Body of pancreas (tissue), 4 donors: ENCODE data around the gene GFI1. TPM values are rescaled to one million over a fixed set of nuclear protein-coding genes. Genes with fewer than 3 reads are reported as not detected.

Experiments used
- ATAC-seq: fragments of 150-250 bp; one replicate; pipeline ENCODE4 v1.9.1; 2016
- DNase-seq, 4 donors: peaks; one replicate each; pipeline ENCODE4 v3.0.0-alpha.2; 2019
- H3K27ac ChIP-seq, 4 donors: fragments of 200-600 bp; sonication (generic); 1 replicate in 3 of 4; 2 replicates in 1 of 4; pipeline versions ENCODE4 v1.5.1 to v1.6.1; 2016 to 2019; ENCODE audit warnings: mild to moderate bottlenecking in 1 of 4, mixed read lengths in 1 of 4, moderate library complexity in 1 of 4
- H3K27me3 ChIP-seq, 2 donors: fragments of 200-600 bp; sonication (generic); one replicate each; pipeline ENCODE4 v1.6.0; 2016; ENCODE audit warnings: mild to moderate bottlenecking in 1 of 2
- H3K36me3 ChIP-seq, 2 donors: fragments of 200-600 bp; sonication (generic); replicated peaks in 1 of 2; 2 replicates each; pipeline ENCODE4 v1.5.1; 2016; ENCODE audit warnings: low read depth in 2 of 2; ENCODE audit not compliant: insufficient read depth in 1 of 2
- H3K4me1 ChIP-seq: fragments of 200-600 bp; sonication (generic); one replicate; pipeline ENCODE4 v1.6.0; 2016
- H3K4me3 ChIP-seq, 2 donors: fragments of 200-600 bp; sonication (generic); 1 replicate in 1 of 2; 2 replicates in 1 of 2; pipeline ENCODE4 v1.5.1; 2016 to 2019
- H3K9me3 ChIP-seq, 3 donors: fragments of 200-600 bp; sonication (generic); 1 replicate in 2 of 3; 2 replicates in 1 of 3; pipeline ENCODE4 v1.5.1; 2016
- CTCF ChIP-seq, 7 experiments: fragments of 450-650 bp in 4 of 7; fragments of 200-600 bp in 3 of 7; sonication (generic) in 3 of 7; IDR thresholded peaks; one replicate each; pipeline ENCODE4 v1.5.1; 2016 to 2019; ENCODE audit warnings: antibody characterized with exemption in 7 of 7
- POLR2A ChIP-seq, 3 donors: fragments of 450-650 bp; IDR thresholded peaks; one replicate each; pipeline ENCODE4 v1.6.1; 2016; ENCODE audit warnings: antibody characterized with exemption in 3 of 3, mild to moderate bottlenecking in 2 of 3
- WGBS, 2 donors: methylation state at CpG; one replicate each; pipeline ENCODE4 v1.1.5; 2017; 5-methylcytosine and 5-hydroxymethylcytosine counted together
- intact Hi-C: fragments of 100-400 bp; cut with DNase I; formaldehyde crosslinking; loops from one replicate; pipeline ENCODE4 v1.15.1; 2023
- total RNA-seq, 2 donors: library from RNA; depleted of rRNA; stranded (reverse); fragments of >200 nt; gene quantifications; one replicate each; pipeline ENCODE4 v1.1.0, GENCODE V29; 2016

GFI1 gene
- total RNA-seq, 2 donors from 2014 or later: 6.7 to 14.5 TPM

DNA sequence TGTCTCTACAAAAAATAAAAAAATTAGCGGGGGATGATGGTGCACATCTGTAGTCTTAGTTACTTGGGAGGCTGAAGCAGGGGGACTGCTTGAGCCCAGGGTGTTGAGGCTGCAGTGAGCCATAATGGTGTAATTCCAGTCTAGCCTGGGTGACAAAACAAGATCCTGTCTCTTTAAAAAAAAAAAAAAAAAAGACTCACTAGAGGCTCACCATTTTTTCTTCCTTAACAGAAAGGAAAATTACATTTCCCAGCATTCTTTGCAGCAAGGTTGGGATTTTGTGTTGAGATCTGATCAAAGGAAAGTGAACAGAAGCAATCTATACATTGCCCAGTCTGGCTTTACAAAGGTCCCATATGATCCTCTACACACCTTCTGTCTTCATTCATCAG lies 21.5 kb downstream of the GFI1 start:
- no peaks in the 10 kb centered on the region for H3K36me3 ChIP-seq
- intact Hi-C loops: no loop called here
- H3K4me3 ChIP-seq: no peak overlapping the region
- whole genome bisulfite sequencing, 2 donors: 94 to 100% methylated on average over 1 of the region's 1 CpG
- no peaks in the 10 kb centered on the region for H3K9me3 ChIP-seq
- ATAC-seq: no peak
- TF ChIP-seq POLR2A (IDR thresholded peaks at IDR 0.05): no peak
- TF ChIP-seq CTCF (IDR thresholded peaks at IDR 0.05): no peak
- H3K27me3 ChIP-seq: no peaks in the 10 kb centered on the region
- H3K4me1 ChIP-seq: no peaks in the 10 kb centered on the region
- no peak overlapping the region for H3K27ac ChIP-seq
- DNase-seq: no peak

DNA sequence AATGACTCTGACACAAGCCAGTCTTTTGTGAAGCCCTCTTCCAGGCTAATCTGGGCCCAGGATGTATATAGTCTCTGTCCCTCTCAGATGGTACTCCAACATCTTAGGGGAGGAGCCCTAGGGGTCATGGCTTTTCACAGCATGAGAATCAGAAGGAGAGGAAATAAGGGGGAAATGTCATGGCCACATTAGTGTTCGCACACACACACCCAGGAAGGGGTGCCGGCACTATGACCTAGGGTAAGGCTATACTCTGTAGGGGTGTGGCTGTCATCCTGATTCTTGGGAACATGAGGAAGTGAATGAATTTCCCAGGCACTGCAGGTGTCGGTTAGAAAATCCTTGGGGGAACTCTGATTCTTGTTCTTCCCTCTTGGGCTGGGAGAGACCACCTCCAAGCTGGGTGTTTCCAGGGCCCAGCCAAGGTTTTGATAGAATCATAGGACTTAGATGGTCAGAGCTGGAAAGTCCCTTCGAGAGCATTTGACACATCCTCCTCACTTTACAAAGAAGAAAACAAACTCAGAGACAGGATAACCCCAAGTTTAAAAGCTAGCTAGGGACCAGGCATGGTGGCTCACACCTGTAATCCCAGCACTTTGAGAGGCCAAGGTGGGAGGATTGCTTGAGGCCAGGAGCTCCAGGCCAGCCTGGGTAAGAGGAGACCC lies 22.0 kb downstream of the GFI1 start:
- no peaks in the 10 kb centered on the region for H3K27me3 ChIP-seq
- no peaks in the 10 kb centered on the region for H3K4me1 ChIP-seq
- WGBS, 2 donors: 84 to 100% methylated on average over 2 to 4 of the region's 4 CpGs
- ATAC-seq (no peak), DNase-seq (no peak)
- no peaks in the 10 kb centered on the region for H3K9me3 ChIP-seq
- intact Hi-C loops: no loop called here
- no peaks in the 10 kb centered on the region for H3K36me3 ChIP-seq
- no peak overlapping the region for H3K27ac ChIP-seq
- no peak for TF ChIP-seq CTCF (IDR thresholded peaks at IDR 0.05)
- TF ChIP-seq POLR2A (IDR thresholded peaks at IDR 0.05): no peak
- H3K4me3 ChIP-seq: no peak overlapping the region

- TF ChIP-seq CTCF (IDR thresholded peaks at IDR 0.05) (peak in 3 of 7 experiments; percentile 8 to 26 (median 10)), POLR2A (IDR thresholded peaks at IDR 0.05) (no peak)
- H3K4me3 ChIP-seq: no peak overlapping the region
- no peaks in the 10 kb centered on the region for H3K9me3 ChIP-seq
- 65 to 75% methylated on average over 5 of the region's 5 CpGs for WGBS, 2 donors
- no peak for ATAC-seq
- no peaks in the 10 kb centered on the region for H3K27me3 ChIP-seq
- H3K27ac ChIP-seq: no peak overlapping the region
- H3K36me3 ChIP-seq: no peaks in the 10 kb centered on the region
- DNase-seq: no peak
- intact Hi-C loops: no loop called here
- no peaks in the 10 kb centered on the region for H3K4me1 ChIP-seq
These were observed 25.2 kb downstream of the GFI1 start for GRCh38 chr1:92461364-92462097.

GRCh38 chr1:92459871-92460320 lies 26.8 kb downstream of the GFI1 start:
- WGBS, 2 donors: 37 to 67% methylated on average over 4 of the region's 4 CpGs
- no peak for ATAC-seq
- Histone ChIP-seq H3K27me3 (no peaks in the 10 kb centered on the region), H3K27ac (peak overlapping the region in 1 of 4 donors; percentile 15), H3K9me3 (no peaks in the 10 kb centered on the region), H3K4me3 (no peak overlapping the region), H3K4me1 (no peaks in the 10 kb centered on the region), H3K36me3 (no peaks in the 10 kb centered on the region)
- intact Hi-C loops: no loop called here
- peak in 1 of 4 donors; percentile 10 for DNase-seq
- TF ChIP-seq POLR2A (IDR thresholded peaks at IDR 0.05) (no peak), CTCF (IDR thresholded peaks at IDR 0.05) (no peak)
